Epithelial cell of proximal tubule (primary cell): ENCODE data around the gene CDHR5. TPM values are rescaled to one million over a fixed set of nuclear protein-coding genes. Genes with fewer than 3 reads are reported as not detected.

Source experiments
- DNase-seq: peaks from one replicate; pipeline ENCODE4 v3.0.0-alpha.2; 2011; ENCODE audit warnings: low read depth
- H3K4me3 ChIP-seq: 2 replicates; pipeline ENCODE4 v1.5.1; 2011; ENCODE audit warnings: low read depth, mild to moderate bottlenecking, low read length
- total RNA-seq: library from RNA; depleted of rRNA; stranded (reverse); fragments of >200 nt; gene quantifications from 2 replicates; pipeline ENCODE4 v1.2.3, GENCODE V29; 2015
- TF ChIP-seq, protein P1 (sequence below): conservative IDR thresholded peaks from 2 replicates; pipeline ENCODE4 v1.5.1; 2012; ENCODE audit warnings: low read depth, mild to moderate bottlenecking, low read length

Gene CDHR5
- total RNA-seq, 1 donor from 2014 or later: not detected

- no peak overlapping the region for H3K4me3 ChIP-seq
- TF ChIP-seq, protein P1, sequence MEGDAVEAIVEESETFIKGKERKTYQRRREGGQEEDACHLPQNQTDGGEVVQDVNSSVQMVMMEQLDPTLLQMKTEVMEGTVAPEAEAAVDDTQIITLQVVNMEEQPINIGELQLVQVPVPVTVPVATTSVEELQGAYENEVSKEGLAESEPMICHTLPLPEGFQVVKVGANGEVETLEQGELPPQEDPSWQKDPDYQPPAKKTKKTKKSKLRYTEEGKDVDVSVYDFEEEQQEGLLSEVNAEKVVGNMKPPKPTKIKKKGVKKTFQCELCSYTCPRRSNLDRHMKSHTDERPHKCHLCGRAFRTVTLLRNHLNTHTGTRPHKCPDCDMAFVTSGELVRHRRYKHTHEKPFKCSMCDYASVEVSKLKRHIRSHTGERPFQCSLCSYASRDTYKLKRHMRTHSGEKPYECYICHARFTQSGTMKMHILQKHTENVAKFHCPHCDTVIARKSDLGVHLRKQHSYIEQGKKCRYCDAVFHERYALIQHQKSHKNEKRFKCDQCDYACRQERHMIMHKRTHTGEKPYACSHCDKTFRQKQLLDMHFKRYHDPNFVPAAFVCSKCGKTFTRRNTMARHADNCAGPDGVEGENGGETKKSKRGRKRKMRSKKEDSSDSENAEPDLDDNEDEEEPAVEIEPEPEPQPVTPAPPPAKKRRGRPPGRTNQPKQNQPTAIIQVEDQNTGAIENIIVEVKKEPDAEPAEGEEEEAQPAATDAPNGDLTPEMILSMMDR: no peak
- no peak for DNase-seq
These were observed 31.8 kb downstream of the CDHR5 start for GRCh38 chr11:592918-593317.

DNA sequence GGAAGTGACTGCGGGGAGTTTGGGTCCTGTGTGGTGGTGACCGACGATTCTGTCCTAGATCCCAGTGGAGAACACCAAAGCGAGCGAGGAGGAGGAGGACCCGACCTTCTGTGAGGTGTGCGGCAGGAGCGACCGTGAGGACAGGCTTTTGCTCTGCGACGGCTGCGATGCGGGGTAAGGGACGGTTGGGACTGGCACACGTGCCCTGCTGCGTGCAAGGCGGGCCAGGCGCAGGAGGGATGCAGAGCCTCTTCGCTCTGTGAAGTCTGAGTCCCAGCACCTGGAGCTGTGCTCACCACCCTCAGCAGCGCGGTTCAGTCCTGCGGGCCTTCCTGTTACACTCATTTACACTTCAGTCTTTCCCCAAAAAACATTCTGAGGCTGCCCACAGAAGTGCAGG, 32.3 kb downstream of the CDHR5 start:
- TF ChIP-seq, protein P1: no peak
- no peak for DNase-seq
- H3K4me3 ChIP-seq: no peak overlapping the region

GRCh38 chr11:590997-591396, 33.8 kb downstream of the CDHR5 start:
- no peak overlapping the region for H3K4me3 ChIP-seq
- TF ChIP-seq, protein P1: no peak
- no peak for DNase-seq

- TF ChIP-seq, protein P1: no peak
- no peak for DNase-seq
These were observed 35.0 kb downstream of the CDHR5 start for GRCh38 chr11:589798-590197.

GRCh38 chr11:587978-588380, 36.8 kb downstream of the CDHR5 start:
- TF ChIP-seq, protein P1: no peak
- peak; percentile 68 for DNase-seq

More at GRCh38 chr11:589798-590197, 35.0 kb downstream of the CDHR5 start:
- H3K4me3 ChIP-seq: no peak overlapping the region

GRCh38 chr11:587546-587945, 37.2 kb downstream of the CDHR5 start:
- TF ChIP-seq, protein P1: no peak
- no peak overlapping the region for H3K4me3 ChIP-seq
- DNase-seq: no peak

More at GRCh38 chr11:587978-588380, 36.8 kb downstream of the CDHR5 start:
- no peak overlapping the region for H3K4me3 ChIP-seq
